Activated T-helper 9 cell treated with anti-CD3 and anti-CD28 coated beads, Interleukin-2, amount 50 U/mL, for 16 hours (primary cell): ENCODE measurements around the gene HOXC6.
"Not testable (repeated sequence)": the region's sequence is repeated elsewhere in the genome, so short reads cannot be mapped to it uniquely, and the experiment has no call there.

Experiments
- DNase-seq: peaks from one replicate; pipeline ENCODE4 v3.0.0-alpha.2; 2020; ENCODE audit warnings: low read depth

HOXC6 gene

DNA sequence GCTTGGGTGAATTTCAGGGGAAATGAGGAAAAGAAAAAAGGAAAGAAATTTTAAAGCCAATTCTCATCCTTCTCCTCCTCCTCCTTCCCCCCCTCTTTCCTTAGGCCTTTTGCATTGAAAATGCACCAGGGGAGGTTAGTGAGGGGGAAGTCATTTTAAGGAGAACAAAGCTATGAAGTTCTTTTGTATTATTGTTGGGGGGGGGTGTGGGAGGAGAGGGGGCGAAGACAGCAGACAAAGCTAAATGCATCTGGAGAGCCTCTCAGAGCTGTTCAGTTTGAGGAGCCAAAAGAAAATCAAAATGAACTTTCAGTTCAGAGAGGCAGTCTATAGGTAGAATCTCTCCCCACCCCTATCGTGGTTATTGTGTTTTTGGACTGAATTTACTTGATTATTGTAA is 27.3 kb downstream of the HOXC6 start:
- DNase-seq, result no peak

GRCh38 chr12:54056110-54056509 is 27.9 kb downstream of the HOXC6 start:
- no peak for DNase-seq

GRCh38 chr12:54058128-54058768 is 30.0 kb downstream of the HOXC6 start:
- no peak for DNase-seq

GRCh38 chr12:54059668-54060067 is 31.4 kb downstream of the HOXC6 start:
- no peak for DNase-seq

- DNase-seq, result no peak
Measured at GRCh38 chr12:54060174-54060974, 32.1 kb downstream of the HOXC6 start.

DNA sequence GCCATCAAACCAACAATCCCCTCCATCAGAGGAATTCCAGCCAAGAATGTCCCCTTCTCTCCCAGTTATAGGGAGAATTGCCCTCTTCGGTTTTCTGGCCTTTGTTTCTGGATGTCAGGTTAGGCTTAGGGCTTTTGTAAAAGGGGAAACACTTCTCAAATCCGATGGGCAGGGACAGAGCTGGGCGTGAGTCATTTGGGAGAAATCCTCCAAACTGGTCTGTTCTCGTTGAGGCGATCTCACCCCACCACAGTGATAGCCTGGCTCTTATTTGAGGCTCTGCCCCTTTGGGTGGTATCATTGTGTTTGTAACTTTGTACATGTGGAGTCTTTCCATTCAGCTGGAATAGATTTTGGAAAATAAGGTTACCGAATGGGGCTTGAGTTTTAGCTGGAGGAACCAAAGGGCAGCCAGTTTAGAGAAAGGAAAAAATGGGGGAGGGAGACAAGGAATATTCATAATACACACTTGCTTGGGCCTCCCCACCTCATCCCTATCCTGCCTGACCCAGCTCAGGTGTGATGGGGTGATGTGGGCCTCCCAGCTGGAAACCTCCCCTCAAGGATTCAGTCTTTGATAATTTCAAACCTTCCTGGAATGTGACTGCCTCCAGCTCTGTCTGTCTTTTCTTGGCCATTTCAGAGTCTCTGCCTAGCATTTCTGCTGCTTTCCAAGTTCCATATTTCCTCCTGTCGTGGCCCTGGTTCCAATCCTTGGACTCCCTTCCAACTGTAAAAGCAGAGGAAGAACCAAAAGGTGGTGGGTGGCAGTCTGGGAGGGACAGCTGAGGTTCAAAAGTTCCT is 32.9 kb downstream of the HOXC6 start:
- DNase-seq, result no peak

- no peak for DNase-seq
Measured at GRCh38 chr12:54065677-54066076, 37.4 kb downstream of the HOXC6 start.

GRCh38 chr12:54066408-54066807 is 38.2 kb downstream of the HOXC6 start:
- DNase-seq, result no peak

GRCh38 chr12:54068418-54069070 is 40.3 kb downstream of the HOXC6 start:
- no peak for DNase-seq

DNA sequence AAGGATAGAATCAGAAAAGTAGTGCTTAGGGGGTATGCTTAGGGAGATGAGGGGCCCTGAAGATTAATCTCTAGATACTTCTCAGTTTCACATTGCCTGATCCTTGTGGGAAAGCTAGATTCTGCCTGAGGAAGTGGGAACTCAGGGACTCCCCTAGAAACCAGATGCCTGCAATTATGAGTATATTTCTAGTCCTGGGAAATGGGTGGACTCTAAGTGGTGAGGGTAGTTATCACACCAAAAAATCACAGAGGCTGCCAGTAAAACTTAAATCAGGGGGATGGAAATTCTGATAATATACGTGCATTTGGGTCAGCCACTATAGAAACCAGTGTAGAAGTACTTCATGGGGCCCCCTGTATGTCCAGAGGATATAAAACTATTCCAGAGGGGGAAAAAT is 43.7 kb downstream of the HOXC6 start:
- DNase-seq, result no peak

- no peak for DNase-seq
Measured at GRCh38 chr12:54074308-54074707, 46.1 kb downstream of the HOXC6 start.

- no peak for DNase-seq
Measured at GRCh38 chr12:54075409-54075808, 47.2 kb downstream of the HOXC6 start.

GRCh38 chr12:54075974-54076373 is 47.7 kb downstream of the HOXC6 start:
- DNase-seq, result no peak

- DNase-seq, result not testable (repeated sequence)
Measured at GRCh38 chr12:54077843-54078242, 49.6 kb downstream of the HOXC6 start.

DNA sequence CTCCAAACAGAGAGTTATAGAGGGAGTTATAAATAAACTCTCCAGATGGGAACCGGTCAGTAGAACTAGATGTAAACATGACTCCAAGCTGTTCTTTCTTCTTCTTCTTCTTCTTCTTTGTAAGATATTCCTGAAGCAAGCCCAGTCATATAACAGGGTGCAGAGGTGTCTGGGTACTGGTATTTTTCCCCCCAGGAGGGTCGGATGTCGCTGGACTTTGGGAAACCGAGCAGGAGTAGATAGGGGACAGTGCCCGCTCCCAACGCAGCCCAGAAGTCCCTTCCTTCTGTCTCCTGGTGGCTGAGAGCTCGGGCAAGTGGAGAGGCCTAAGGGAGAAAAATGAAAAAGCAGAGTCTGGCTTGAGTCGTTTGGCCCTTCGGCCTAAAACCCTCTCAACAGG is 50.9 kb downstream of the HOXC6 start:
- DNase-seq, result not testable (repeated sequence)
